PFSK-1 (cell line): ENCODE results near the gene SAP25.

Source experiments
- FOXP2 ChIP-seq: optimal IDR thresholded peaks from 2 replicates; pipeline ENCODE3; 2011; ENCODE audit warnings: borderline replicate concordance, control low read depth, inconsistent platforms; ENCODE audit not compliant: insufficient read depth; ENCODE audit errors: extremely low read length, extremely low read depth
- POLR2AphosphoS5 ChIP-seq: IDR thresholded peaks from 2 replicates; pipeline ENCODE4 v1.6.1; 2012; ENCODE audit warnings: low read depth, mild to moderate bottlenecking, control low read depth, low read length, moderate library complexity

DNA sequence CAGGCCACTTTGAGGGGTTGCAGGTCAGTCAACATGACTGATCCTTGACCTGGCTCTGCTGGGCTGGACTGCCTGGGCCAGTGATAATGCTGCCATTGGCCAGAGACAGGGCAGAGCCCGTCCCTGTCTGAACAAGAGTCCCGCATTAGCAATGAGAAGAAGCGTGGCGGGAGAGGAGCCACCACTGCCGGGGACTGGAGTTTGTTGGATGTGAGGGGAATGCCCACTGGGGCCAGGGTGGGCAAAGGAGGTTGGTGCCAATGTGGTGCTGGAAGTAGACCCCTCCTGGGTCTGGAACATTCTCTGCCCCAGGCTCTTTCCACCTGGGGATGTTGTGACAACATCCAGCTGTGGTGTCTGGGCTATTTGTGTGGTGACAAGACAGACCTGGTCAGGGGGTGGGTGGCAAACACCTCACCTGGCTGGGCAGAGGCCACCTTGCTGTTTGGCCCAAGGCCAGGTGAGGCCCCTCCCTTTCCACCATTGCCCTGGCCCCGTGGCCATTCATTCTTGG is 7.6 kb downstream of the SAP25 start:
- no peak for TF ChIP-seq POLR2AphosphoS5
- TF ChIP-seq FOXP2, result no peak
